GM19023 (cell line): ENCODE data around the gene SLC30A2.
A peak's percentile ranks its signal among the peaks of the same experiment; 100 is the strongest.

Experiments used
- ATAC-seq: cut with Tn5 transposase; IDR thresholded peaks from one replicate; pipeline ENCODE4 v1.9.1; 2021; ENCODE audit warnings: mild to moderate bottlenecking, moderate library complexity; ENCODE audit not compliant: unreplicated experiment

SLC30A2 gene

GRCh38 chr1:25999041-25999800 lies 46.7 kb downstream of the SLC30A2 start:
- ATAC-seq, result no peak

- peak; percentile 92 for ATAC-seq
Measured at GRCh38 chr1:25997828-25998761, 47.8 kb downstream of the SLC30A2 start, which contains the start of gene PAFAH2. PAFAH2 (minus strand) TSS chr1:25998063; CDS start chr1:25990816, 7,247 bp downstream.

GRCh38 chr1:25996966-25997827 lies 48.7 kb downstream of the SLC30A2 start:
- no peak for ATAC-seq

- no peak for ATAC-seq
Measured at GRCh38 chr1:25994402-25995150, 51.3 kb downstream of the SLC30A2 start.

- no peak for ATAC-seq
Measured at GRCh38 chr1:25993197-25993951, 52.5 kb downstream of the SLC30A2 start.

GRCh38 chr1:25992689-25993171 lies 53.2 kb downstream of the SLC30A2 start:
- no peak for ATAC-seq

- no peak for ATAC-seq
Measured at GRCh38 chr1:25991937-25992688, 53.8 kb downstream of the SLC30A2 start.

DNA sequence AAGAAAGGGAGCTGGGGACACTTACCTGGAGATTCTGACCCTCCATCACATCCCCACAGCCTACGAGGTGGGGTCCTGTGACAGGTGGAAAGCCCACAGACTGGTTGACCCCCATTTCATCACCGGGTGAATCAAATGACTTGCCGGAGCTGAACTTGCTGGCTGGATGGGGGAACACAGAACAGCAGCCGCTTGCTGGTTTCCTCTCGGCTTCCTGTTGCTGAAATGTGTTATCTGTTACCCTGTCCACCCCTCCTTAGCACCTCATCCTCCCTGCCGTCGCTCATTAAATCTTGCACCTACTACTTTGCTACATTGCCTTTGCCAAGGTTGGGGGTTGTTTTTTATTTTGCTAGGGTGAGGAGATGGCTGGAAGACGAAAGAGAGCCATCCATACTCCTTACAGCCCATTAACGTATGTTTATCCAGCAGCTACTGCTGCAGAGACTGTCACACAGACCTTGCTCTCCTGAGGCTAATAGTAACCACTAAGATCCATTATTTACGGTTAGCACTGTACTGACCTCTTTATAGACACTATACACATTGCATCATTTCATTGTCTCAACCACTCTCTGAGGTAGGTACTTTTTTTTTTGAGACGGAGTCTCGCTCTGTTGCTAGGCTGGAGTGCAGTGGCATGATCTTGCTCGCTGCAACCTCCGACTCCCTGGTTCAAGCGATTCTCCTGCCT lies 55.1 kb downstream of the SLC30A2 start:
- no peak for ATAC-seq

GRCh38 chr1:25990251-25990650 lies 55.7 kb downstream of the SLC30A2 start:
- ATAC-seq, result no peak

GRCh38 chr1:25989440-25990234 lies 56.3 kb downstream of the SLC30A2 start:
- no peak for ATAC-seq

DNA sequence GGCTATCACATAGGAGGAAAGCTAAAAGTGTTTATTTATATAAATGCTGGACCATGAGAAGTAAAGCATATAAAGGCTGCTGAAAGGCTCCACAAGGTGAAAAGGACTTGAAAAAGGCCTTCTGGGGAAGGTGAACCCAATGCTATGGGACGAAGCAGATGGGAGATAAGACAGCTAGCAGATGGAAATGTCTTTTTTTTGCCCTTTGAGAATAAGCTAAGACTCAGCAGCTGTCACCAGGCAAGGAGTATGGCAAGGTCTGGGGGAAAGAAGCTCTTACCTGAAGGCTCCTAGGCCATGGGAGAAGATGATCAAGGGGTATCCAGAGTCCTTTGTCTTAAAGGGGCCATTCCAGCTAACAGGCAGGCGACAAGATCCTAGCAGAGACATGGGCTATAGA lies 58.0 kb downstream of the SLC30A2 start:
- no peak for ATAC-seq
